ENCODE data around the gene NYNRIN. TPM values are rescaled to one million over a fixed set of nuclear protein-coding genes. Genes with fewer than 3 reads are reported as not detected.

Gene NYNRIN
- polyA plus RNA-seq, 1 experiment: 10.5 TPM

DNA sequence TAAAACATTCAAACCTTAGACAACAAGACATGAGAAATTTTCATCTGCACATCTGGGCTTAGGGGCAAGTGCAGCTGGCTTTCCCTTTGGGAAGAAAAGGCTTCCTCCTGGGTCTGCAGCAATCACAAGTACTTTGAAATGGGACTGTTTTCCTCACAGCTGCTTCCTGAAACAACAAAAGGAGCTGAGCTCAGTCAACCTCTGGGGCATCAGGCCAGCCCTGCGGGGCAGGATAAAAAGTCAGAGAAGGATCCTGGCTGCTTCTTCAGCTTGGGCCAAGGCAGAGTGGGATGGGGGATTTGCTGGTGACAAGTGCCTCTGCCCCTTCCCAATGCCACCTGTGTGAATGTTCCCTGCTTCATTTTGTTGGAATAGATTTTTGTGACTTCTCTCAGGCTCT is 59.9 kb downstream of the NYNRIN start:
- H3K27ac ChIP-seq (ENCODE audit: low read depth, low read length): no peak overlapping the region
- CTCF ChIA-PET: no interaction called here
- no peaks in the 10 kb centered on the region for H3K27me3 ChIP-seq (ENCODE audit: control insufficient read depth, insufficient read depth, low read length)
- TF ChIP-seq, protein P1, sequence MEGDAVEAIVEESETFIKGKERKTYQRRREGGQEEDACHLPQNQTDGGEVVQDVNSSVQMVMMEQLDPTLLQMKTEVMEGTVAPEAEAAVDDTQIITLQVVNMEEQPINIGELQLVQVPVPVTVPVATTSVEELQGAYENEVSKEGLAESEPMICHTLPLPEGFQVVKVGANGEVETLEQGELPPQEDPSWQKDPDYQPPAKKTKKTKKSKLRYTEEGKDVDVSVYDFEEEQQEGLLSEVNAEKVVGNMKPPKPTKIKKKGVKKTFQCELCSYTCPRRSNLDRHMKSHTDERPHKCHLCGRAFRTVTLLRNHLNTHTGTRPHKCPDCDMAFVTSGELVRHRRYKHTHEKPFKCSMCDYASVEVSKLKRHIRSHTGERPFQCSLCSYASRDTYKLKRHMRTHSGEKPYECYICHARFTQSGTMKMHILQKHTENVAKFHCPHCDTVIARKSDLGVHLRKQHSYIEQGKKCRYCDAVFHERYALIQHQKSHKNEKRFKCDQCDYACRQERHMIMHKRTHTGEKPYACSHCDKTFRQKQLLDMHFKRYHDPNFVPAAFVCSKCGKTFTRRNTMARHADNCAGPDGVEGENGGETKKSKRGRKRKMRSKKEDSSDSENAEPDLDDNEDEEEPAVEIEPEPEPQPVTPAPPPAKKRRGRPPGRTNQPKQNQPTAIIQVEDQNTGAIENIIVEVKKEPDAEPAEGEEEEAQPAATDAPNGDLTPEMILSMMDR (IDR thresholded peaks at IDR 0.05; ENCODE audit: low read depth, low read length): no peak
- H3K9me3 ChIP-seq (ENCODE audit: control insufficient read depth, insufficient read depth, low read length): no peaks in the 10 kb centered on the region
- no peak overlapping the region for H3K4me3 ChIP-seq (ENCODE audit: low read depth, low read length)
- POLR2A ChIA-PET: no interaction called here
- no peak for DNase-seq (ENCODE audit: low read depth, low spot score)

DNA sequence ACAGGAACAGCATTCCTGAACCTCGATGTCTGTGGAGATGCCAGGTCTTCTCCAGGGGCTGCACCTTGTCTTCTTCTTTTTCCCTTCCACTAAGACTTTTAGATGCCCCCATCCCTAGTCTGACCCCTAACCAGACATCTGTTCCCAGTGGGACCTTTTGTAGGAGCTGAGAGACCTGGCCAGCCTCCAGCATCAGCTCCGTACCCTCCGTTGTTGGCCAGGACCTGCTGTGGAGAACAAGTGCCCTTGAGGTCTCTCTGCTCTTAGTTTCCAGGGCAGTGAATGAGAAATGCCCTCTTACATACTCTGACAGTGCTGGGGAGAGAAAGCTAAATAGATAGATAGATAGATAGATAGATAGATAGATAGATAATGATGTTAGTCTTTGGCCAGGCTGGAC is 60.5 kb downstream of the NYNRIN start:
- no peak overlapping the region for H3K27ac ChIP-seq (ENCODE audit: low read depth, low read length)
- H3K27me3 ChIP-seq (ENCODE audit: control insufficient read depth, insufficient read depth, low read length): no peaks in the 10 kb centered on the region
- H3K4me3 ChIP-seq (ENCODE audit: low read depth, low read length): no peak overlapping the region
- no peaks in the 10 kb centered on the region for H3K9me3 ChIP-seq (ENCODE audit: control insufficient read depth, insufficient read depth, low read length)
- TF ChIP-seq, protein P1 (IDR thresholded peaks at IDR 0.05; ENCODE audit: low read depth, low read length): no peak
- DNase-seq (ENCODE audit: low read depth, low spot score): no peak
- CTCF ChIA-PET: no interaction called here
- POLR2A ChIA-PET: no interaction called here

DNA sequence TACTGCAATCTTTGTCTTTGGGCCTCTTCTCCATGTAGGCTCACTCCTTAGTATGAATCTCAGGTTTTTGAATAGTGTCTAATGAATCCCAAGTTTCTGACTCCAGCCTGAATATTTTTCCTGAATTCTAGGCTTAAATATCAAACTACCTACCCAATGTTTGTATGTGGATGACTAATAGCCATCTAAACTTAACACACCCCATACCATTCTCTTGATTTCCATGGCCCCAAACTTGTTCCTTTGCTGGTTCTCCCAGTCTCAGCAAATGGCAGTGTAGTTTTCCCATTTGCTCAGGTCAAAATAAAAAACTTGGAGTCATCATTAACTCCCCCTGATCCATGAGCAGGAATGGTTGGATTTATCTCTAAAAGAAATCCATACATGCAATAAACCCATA is 62.5 kb downstream of the NYNRIN start:
- no peak overlapping the region for H3K27ac ChIP-seq (ENCODE audit: low read depth, low read length)
- no peak for DNase-seq (ENCODE audit: low read depth, low spot score)
- no peak overlapping the region for H3K4me3 ChIP-seq (ENCODE audit: low read depth, low read length)
- no peaks in the 10 kb centered on the region for H3K9me3 ChIP-seq (ENCODE audit: control insufficient read depth, insufficient read depth, low read length)
- TF ChIP-seq, protein P1 (IDR thresholded peaks at IDR 0.05; ENCODE audit: low read depth, low read length): no peak
- POLR2A ChIA-PET: no interaction called here
- CTCF ChIA-PET: no interaction called here
- no peaks in the 10 kb centered on the region for H3K27me3 ChIP-seq (ENCODE audit: control insufficient read depth, insufficient read depth, low read length)

- CTCF ChIA-PET: no interaction called here
Measured at GRCh38 chr14:24463017-24463883, 64.4 kb downstream of the NYNRIN start.

More at GRCh38 chr14:24463017-24463883, 64.4 kb downstream of the NYNRIN start:
- Histone ChIP-seq H3K27me3 (ENCODE audit: control insufficient read depth, insufficient read depth, low read length) (no peaks in the 10 kb centered on the region), H3K27ac (ENCODE audit: low read depth, low read length) (no peak overlapping the region), H3K9me3 (ENCODE audit: control insufficient read depth, insufficient read depth, low read length) (no peaks in the 10 kb centered on the region), H3K4me3 (ENCODE audit: low read depth, low read length) (no peak overlapping the region)
- TF ChIP-seq, protein P1 (IDR thresholded peaks at IDR 0.05; ENCODE audit: low read depth, low read length): no peak
- POLR2A ChIA-PET: no interaction called here
- DNase-seq (ENCODE audit: low read depth, low spot score): no peak
